Mesenchymal stem cell (in vitro differentiated cells and primary cell): ENCODE results near the gene CFL2. TPM values are rescaled to one million over a fixed set of nuclear protein-coding genes. Genes with fewer than 3 reads are reported as not detected.

Source experiments
- small RNA-seq: library from polyadenylated mRNA; stranded (forward); fragments of <200 nt; extraction: miRNeasy Mini kit (QIAGEN cat#:217004); gene quantifications from one replicate; pipeline ENCODE3, GENCODE V24; 2013; ENCODE audit warnings: low read depth

The CFL2 gene

Small RNAs within 50 kb of the gene (small RNA-seq; reads per million reads assigned to genes)
- gene RNU6-1261P: not detected
